HepG2 (cell line): ENCODE measurements around the gene RILPL1. TPM values are rescaled to one million over a fixed set of nuclear protein-coding genes. Genes with fewer than 3 reads are reported as not detected.

Experiments
- ATAC-seq: fragments of 200-7000 bp; cut with Tn5 transposase; 3 replicates; pipeline ENCODE4 v1.9.1; 2020; ENCODE audit warnings: mild to moderate bottlenecking, moderate library complexity
- BruUV-seq: library from RNA; stranded (reverse); fragments of 400-500 nt; replicated peaks from 2 replicates; lab custom pipeline; 2021; lab: Mats Ljungman, UMichigan
- CTCF ChIA-PET: fragments of 300-600 bp; formaldehyde crosslinking; extraction: SDS; loops from one replicate; lab custom pipeline; 2021; ENCODE audit warnings: low total read pairs, inconsistent platforms, low intra/inter-chr PET ratio; lab: Yijun Ruan, JAX
- POLR2A ChIA-PET: fragments of 350-600 bp; sonication (Branson Sonifier 250); formaldehyde crosslinking; loops from one replicate; lab custom pipeline; 2020; ENCODE audit warnings: antibody characterized with exemption, inconsistent platforms; lab: Yijun Ruan, JAX
- DNase-seq: peaks from one replicate; pipeline ENCODE4 v3.0.0-alpha.2; 2015; ENCODE audit warnings: low spot score
- FAIRE-seq: peaks from 3 replicates; lab custom pipeline; 2011; peaks lifted over from hg19 to GRCh38; lab: Jason Lieb, UNC
- H2AFZ ChIP-seq: one replicate; pipeline ENCODE4 v1.6.1; 2011; ENCODE audit warnings: low read length, inconsistent platforms
- H3K27ac ChIP-seq: fragments of 300-600 bp; 3 replicates; pipeline ENCODE4 v1.8.0; 2011; ENCODE audit warnings: mixed run types, mild to moderate bottlenecking, mixed read lengths, low read length, inconsistent platforms; ENCODE audit not compliant: insufficient read depth; ENCODE audit errors: extremely low read length
- H3K27me3 ChIP-seq, 2 experiments: fragments of 200-600 bp in 1 of 2; 2 replicates in 1 of 2; 3 replicates in 1 of 2; pipeline versions ENCODE4 v1.6.0 to v1.8.0; 2011; ENCODE audit warnings: low read length in 2 of 2, mild to moderate bottlenecking in 2 of 2, moderate library complexity in 2 of 2, inconsistent platforms in 1 of 2; ENCODE audit not compliant: insufficient read depth in 2 of 2, control insufficient read depth in 1 of 2
- H3K36me3 ChIP-seq, 2 experiments: fragments of 200-600 bp in 1 of 2; replicated peaks in 1 of 2; 2 replicates in 1 of 2; 3 replicates in 1 of 2; pipeline versions ENCODE4 v1.5.1 to v1.8.0; 2011; ENCODE audit warnings: low read length in 2 of 2, inconsistent platforms in 1 of 2; ENCODE audit not compliant: insufficient read depth in 2 of 2, control insufficient read depth in 1 of 2
- H3K4me1 ChIP-seq: 2 replicates; pipeline ENCODE4 v1.5.1; 2012; ENCODE audit warnings: low read length, inconsistent platforms; ENCODE audit not compliant: insufficient read depth
- H3K4me2 ChIP-seq: 2 replicates; pipeline ENCODE4 v1.6.0; 2011; ENCODE audit warnings: low read depth, low read length, inconsistent platforms
- H3K4me3 ChIP-seq, 3 experiments: fragments of 200-600 bp in 1 of 3; sonication (generic), shearing (Covaris generic) in 1 of 3; replicated peaks in 1 of 3; 2 replicates each; pipeline ENCODE4 v1.5.1; 2011 to 2016; ENCODE audit warnings: low read length in 3 of 3, inconsistent platforms in 2 of 3, low read depth in 2 of 3, mild to moderate bottlenecking in 2 of 3, control low read depth in 1 of 3, mixed read lengths in 1 of 3; ENCODE audit not compliant: insufficient read depth in 1 of 3
- H3K79me2 ChIP-seq: one replicate; pipeline ENCODE4 v1.6.1; 2011; ENCODE audit warnings: low read length, inconsistent platforms; ENCODE audit not compliant: insufficient read depth
- H3K9ac ChIP-seq: 2 replicates; pipeline ENCODE4 v1.6.0; 2011; ENCODE audit warnings: mild to moderate bottlenecking, low read depth, low read length, inconsistent platforms; ENCODE audit not compliant: insufficient read depth
- H3K9me3 ChIP-seq: 2 replicates; pipeline ENCODE4 v1.5.1; 2012; ENCODE audit warnings: mild to moderate bottlenecking, low read length
- H4K20me1 ChIP-seq: 2 replicates; pipeline ENCODE4 v1.6.0; 2011; ENCODE audit warnings: inconsistent platforms, mild to moderate bottlenecking, low read length, moderate library complexity; ENCODE audit not compliant: insufficient read depth
- CAMTA2 ChIP-seq: sonication (generic); formaldehyde crosslinking; IDR thresholded peaks from 2 replicates; pipeline ENCODE4 v1.4.0; 2020; ENCODE audit warnings: mild to moderate bottlenecking, missing genetic modification reagents, borderline replicate concordance
- HNF4G ChIP-seq, 2 experiments: sonication (generic) in 1 of 2; formaldehyde crosslinking in 1 of 2; IDR thresholded peaks; 2 replicates each; pipeline versions ENCODE4 v1.4.0 to v1.6.1; 2011 to 2020; ENCODE audit warnings: borderline replicate concordance in 2 of 2, low read depth in 2 of 2, mild to moderate bottlenecking in 2 of 2, low read length in 1 of 2, missing genetic modification reagents in 1 of 2, moderate library complexity in 1 of 2
- MIER3 ChIP-seq: IDR thresholded peaks from 2 replicates; pipeline ENCODE4 v1.6.1; 2016; ENCODE audit warnings: missing compliant biosample characterization, borderline replicate concordance
- NR2F6 ChIP-seq, 2 experiments: IDR thresholded peaks; 2 replicates each; pipeline ENCODE4 v1.6.1; 2016; ENCODE audit warnings: antibody characterized with exemption in 1 of 2, mild to moderate bottlenecking in 1 of 2
- USF2 ChIP-seq, 2 experiments: sonication (generic) in 1 of 2; formaldehyde crosslinking in 1 of 2; IDR thresholded peaks; 2 replicates each; pipeline versions ENCODE4 v1.5.1 to v1.6.1; 2011 to 2020; ENCODE audit warnings: borderline replicate concordance in 1 of 2, low read depth in 1 of 2, low read length in 1 of 2, mild to moderate bottlenecking in 1 of 2, missing genetic modification reagents in 1 of 2, moderate library complexity in 1 of 2
- ZKSCAN5 ChIP-seq: sonication (generic); formaldehyde crosslinking; IDR thresholded peaks from 2 replicates; pipeline ENCODE4 v1.5.1; 2020; ENCODE audit warnings: mild to moderate bottlenecking, missing genetic modification reagents
- ZMYM3 ChIP-seq: sonication (generic); formaldehyde crosslinking; IDR thresholded peaks from 2 replicates; pipeline ENCODE4 v1.5.1; 2020; ENCODE audit warnings: mild to moderate bottlenecking, missing genetic modification reagents
- ZNF121 ChIP-seq: sonication (generic); formaldehyde crosslinking; IDR thresholded peaks from 2 replicates; pipeline ENCODE4 v1.5.0; 2020; ENCODE audit warnings: mild to moderate bottlenecking, missing genetic modification reagents
- ZNF354B ChIP-seq: sonication (generic); formaldehyde crosslinking; IDR thresholded peaks from 2 replicates; pipeline ENCODE4 v1.8.0; 2022; ENCODE audit warnings: mild to moderate bottlenecking, missing genetic modification reagents
- ZNF382 ChIP-seq: sonication (generic); formaldehyde crosslinking; IDR thresholded peaks from 2 replicates; pipeline ENCODE4 v1.5.0; 2020; ENCODE audit warnings: missing genetic modification reagents, mild to moderate bottlenecking, borderline replicate concordance
- WGBS: methylation state at CpG from one replicate; pipeline ENCODE4 v1.1.6; 2017; ENCODE audit warnings: low lambda C conversion rate; 5-methylcytosine and 5-hydroxymethylcytosine counted together
- in situ Hi-C: cut with HindIII; loops from 2 replicates; pipeline ENCODE4 v1.10.0; 2017; ENCODE audit warnings: low pct_unique_long_range_greater_than_20kb; ENCODE audit not compliant: extremely low pct_ligation_motif_present
- intact Hi-C: fragments of 100-400 bp; cut with micrococcal nuclease; formaldehyde crosslinking; loops from one replicate; pipeline ENCODE4 v1.10.0; 2022; ENCODE audit not compliant: unreplicated experiment
- polyA plus RNA-seq, 8 experiments: library from polyadenylated mRNA; depleted of rRNA in 3 of 8; stranded (reverse) in 7 of 8; unstranded in 1 of 8; fragments of >200 nt; fragmentation: Illumina TruSeq in 4 of 8; extraction: Trizol in 4 of 8; gene quantifications; 2 replicates each; pipeline versions ENCODE4 v1.2.1 to v1.2.3, GENCODE V29; 2011 to 2016; ENCODE audit warnings: low read depth in 4 of 8, missing spikeins in 1 of 8, mixed read lengths in 1 of 8; ENCODE audit not compliant: insufficient read depth in 1 of 8
- total RNA-seq, 5 experiments: library from RNA; depleted of rRNA; stranded (reverse); fragments of >200 nt; fragmentation: Illumina TruSeq; extraction: Trizol; gene quantifications; 2 replicates each; pipeline ENCODE4 v1.2.3, GENCODE V29; 2016; ENCODE audit warnings: low read depth in 1 of 5
- TF ChIP-seq, protein P1 (sequence below): sonication (generic); formaldehyde crosslinking; conservative IDR thresholded peaks from 2 replicates; pipeline ENCODE4 v1.4.0; 2020; ENCODE audit warnings: mild to moderate bottlenecking, missing genetic modification reagents, moderate library complexity

Gene RILPL1
- total and polyA plus RNA-seq, 2 of the 13 experiments (the other 11 are each of a cell fraction or from before 2014, with no cell fraction given) = 5.8 to 28.4 TPM

- ChIA-PET POLR2A (interaction anchor here (1.0 to 2.0 kb wide), 3 partner anchors 13 to 148 kb away, joined by 4 to 5 read pairs (median 5); partner anchors contain the start of gene KMT5A), CTCF (no interaction called here)
- Histone ChIP-seq H2AFZ (no peak overlapping the region), H3K4me1 (peaks cover 27% of the 10 kb centered on the region), H3K9me3 (no peaks in the 10 kb centered on the region), H4K20me1 (no peaks in the 10 kb centered on the region), H3K27ac (peak overlapping the region; percentile 64), H3K9ac (peak overlapping the region; percentile 67; the same call in 1 of the 2 replicates), H3K4me3 (peak overlapping the region; percentile 73 to 92 (median 90)), H3K36me3 (no peaks in the 10 kb centered on the region), H3K79me2 (peaks cover 8% of the 10 kb centered on the region), H3K4me2 (peak overlapping the region; percentile 78), H3K27me3 (no peaks in the 10 kb centered on the region)
- 7% methylated on average over 5 of the region's 5 CpGs for WGBS
- intact Hi-C loops (loop anchor here (1.0 kb wide), 1 partner anchor 46 kb away; no protein-coding TSS in a partner anchor), in situ Hi-C loops (no loop called here)
- DNase-seq (no peak), ATAC-seq (peak; percentile 29), FAIRE-seq (peak; percentile 80)
- BruUV-seq = no TSS peak
- no peak for TF ChIP-seq ZNF354B (CRISPR knock-in tag)
- TF ChIP-seq ZKSCAN5 (CRISPR knock-in tag) = no peak
- TF ChIP-seq NR2F6 (IDR thresholded peaks at IDR 0.05) = peak; percentile 47
- no peak for TF ChIP-seq NR2F6 (CRISPR knock-in tag; IDR thresholded peaks at IDR 0.05)
- TF ChIP-seq, protein P1, sequence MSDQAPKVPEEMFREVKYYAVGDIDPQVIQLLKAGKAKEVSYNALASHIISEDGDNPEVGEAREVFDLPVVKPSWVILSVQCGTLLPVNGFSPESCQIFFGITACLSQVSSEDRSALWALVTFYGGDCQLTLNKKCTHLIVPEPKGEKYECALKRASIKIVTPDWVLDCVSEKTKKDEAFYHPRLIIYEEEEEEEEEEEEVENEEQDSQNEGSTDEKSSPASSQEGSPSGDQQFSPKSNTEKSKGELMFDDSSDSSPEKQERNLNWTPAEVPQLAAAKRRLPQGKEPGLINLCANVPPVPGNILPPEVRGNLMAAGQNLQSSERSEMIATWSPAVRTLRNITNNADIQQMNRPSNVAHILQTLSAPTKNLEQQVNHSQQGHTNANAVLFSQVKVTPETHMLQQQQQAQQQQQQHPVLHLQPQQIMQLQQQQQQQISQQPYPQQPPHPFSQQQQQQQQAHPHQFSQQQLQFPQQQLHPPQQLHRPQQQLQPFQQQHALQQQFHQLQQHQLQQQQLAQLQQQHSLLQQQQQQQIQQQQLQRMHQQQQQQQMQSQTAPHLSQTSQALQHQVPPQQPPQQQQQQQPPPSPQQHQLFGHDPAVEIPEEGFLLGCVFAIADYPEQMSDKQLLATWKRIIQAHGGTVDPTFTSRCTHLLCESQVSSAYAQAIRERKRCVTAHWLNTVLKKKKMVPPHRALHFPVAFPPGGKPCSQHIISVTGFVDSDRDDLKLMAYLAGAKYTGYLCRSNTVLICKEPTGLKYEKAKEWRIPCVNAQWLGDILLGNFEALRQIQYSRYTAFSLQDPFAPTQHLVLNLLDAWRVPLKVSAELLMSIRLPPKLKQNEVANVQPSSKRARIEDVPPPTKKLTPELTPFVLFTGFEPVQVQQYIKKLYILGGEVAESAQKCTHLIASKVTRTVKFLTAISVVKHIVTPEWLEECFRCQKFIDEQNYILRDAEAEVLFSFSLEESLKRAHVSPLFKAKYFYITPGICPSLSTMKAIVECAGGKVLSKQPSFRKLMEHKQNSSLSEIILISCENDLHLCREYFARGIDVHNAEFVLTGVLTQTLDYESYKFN (CRISPR knock-in tag) = peak; percentile 8; the same call in 1 of the 2 replicates
- TF ChIP-seq HNF4G (IDR thresholded peaks at IDR 0.05; ENCODE audit: borderline replicate concordance, low read depth, low read length) = peak; percentile 62
- no peak for TF ChIP-seq HNF4G (CRISPR knock-in tag; IDR thresholded peaks at IDR 0.05; ENCODE audit: borderline replicate concordance, low read depth)
- TF ChIP-seq ZMYM3 (CRISPR knock-in tag) = peak; percentile 65; the same call in 1 of the 2 replicates
- TF ChIP-seq USF2 (IDR thresholded peaks at IDR 0.05; ENCODE audit: low read depth, low read length) = no peak
- TF ChIP-seq USF2 (CRISPR knock-in tag; IDR thresholded peaks at IDR 0.05; ENCODE audit: borderline replicate concordance) = no peak
- no peak for TF ChIP-seq ZNF382
- TF ChIP-seq ZNF121 (CRISPR knock-in tag) = peak; percentile 99
- no peak for TF ChIP-seq CAMTA2 (CRISPR knock-in tag)
- no peak for TF ChIP-seq MIER3
These were observed 97.9 kb downstream of the RILPL1 start for GRCh38 chr12:123435636-123436016.
